HG03039 (cell line): ENCODE data around the gene DAAM2.

Source experiments
- ATAC-seq: cut with Tn5 transposase; IDR thresholded peaks from one replicate; pipeline ENCODE4 v1.9.1; 2021; ENCODE audit warnings: mild to moderate bottlenecking, moderate library complexity; ENCODE audit not compliant: unreplicated experiment

DAAM2 gene

GRCh38 chr6:39925191-39925930 is 133.2 kb downstream of the DAAM2 start:
- no peak for ATAC-seq

DNA sequence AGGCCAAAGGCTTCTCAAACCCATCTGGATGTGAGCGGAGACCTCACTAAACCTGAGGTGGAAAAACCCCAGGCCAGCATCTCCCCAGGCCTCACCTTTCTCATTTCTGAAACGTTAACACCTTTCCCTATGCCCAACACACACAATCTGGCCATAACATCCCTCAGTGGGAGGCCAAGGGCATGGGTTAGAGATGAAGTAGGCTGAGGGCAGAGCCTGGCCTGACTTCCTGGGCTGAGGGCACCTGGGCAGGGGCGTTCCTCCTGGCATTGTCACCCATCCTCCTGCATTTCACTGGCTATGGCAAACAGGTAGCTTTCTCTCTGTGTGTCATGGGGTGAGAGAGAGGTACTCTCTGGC is 133.7 kb downstream of the DAAM2 start:
- ATAC-seq = no peak

DNA sequence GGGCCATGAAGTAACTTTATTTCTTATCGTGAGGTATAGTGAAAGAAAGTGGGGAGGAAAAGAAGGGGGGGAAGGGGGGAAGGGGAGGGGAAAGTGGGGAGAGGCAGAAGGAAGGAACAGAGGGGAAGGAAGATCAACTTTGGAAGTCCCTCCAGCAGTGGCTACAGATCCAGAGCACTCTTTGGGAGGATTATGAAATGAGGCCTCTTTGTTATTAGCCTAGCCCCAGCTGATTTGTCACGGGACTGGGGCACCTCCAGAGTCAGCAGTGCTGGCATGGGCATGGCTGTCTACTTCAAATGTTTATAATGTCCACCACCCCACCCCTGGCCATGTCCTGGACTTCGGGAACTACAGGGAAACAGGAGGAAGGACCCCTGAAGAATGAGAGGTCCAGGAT is 134.5 kb downstream of the DAAM2 start:
- no peak for ATAC-seq

GRCh38 chr6:39927159-39927558 is 135.0 kb downstream of the DAAM2 start:
- ATAC-seq = no peak

- ATAC-seq = no peak
Measured at GRCh38 chr6:39929039-39929732, 137.0 kb downstream of the DAAM2 start.

- no peak for ATAC-seq
Measured at GRCh38 chr6:39929733-39930461, 137.7 kb downstream of the DAAM2 start.

- no peak for ATAC-seq
Measured at GRCh38 chr6:39930540-39930939, 138.4 kb downstream of the DAAM2 start.

DNA sequence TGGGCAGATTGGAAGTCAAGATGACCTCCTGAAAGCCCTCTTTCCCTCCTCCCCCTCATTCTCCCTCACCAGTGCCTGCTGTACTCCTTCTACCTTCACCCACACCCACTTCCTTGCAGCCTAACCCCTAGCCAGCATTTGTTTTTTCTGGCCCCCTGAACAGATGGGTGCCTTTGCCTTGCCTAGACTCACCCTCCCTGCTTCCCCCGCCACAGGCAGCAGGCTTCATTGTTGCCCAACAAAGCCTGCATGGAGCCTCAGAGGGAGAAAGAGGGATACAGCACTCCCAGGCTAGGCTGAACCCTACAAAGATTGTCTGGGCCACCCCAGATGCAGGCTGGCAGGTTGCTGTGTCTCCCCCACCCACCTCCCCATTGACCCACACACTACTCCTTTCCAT is 139.4 kb downstream of the DAAM2 start:
- no peak for ATAC-seq

- ATAC-seq = no peak
Measured at GRCh38 chr6:39932386-39932910, 140.3 kb downstream of the DAAM2 start.

DNA sequence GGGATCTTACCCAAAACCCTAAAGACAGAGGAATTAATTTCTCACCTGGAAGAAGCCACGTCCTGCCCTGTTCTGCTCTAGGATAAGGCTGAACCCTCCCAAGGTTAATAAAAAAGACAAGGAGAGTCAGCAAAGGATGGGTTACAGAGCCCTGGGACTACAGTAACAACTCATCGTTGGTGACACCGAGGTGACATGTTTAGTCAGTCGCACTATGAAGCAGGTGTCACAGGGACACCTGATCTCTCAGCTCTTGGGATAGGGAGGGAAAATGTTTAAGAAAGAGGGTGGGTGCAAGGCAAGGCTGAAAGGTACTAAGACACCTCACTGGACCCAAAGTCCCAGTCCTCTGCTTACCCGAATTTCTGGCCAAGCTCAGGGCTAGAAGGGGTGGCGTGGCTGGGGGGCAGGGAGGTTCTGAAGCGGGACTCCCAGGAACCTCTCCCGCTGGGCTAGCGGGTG is 141.5 kb downstream of the DAAM2 start:
- no peak for ATAC-seq

- no peak for ATAC-seq
Measured at GRCh38 chr6:39934131-39934757, 142.1 kb downstream of the DAAM2 start, which contains the start of gene MOCS1. Gene MOCS1, minus strand, starts transcription at chr6:39934462. Its CDS starts 45 bp downstream, at chr6:39934417.

DNA sequence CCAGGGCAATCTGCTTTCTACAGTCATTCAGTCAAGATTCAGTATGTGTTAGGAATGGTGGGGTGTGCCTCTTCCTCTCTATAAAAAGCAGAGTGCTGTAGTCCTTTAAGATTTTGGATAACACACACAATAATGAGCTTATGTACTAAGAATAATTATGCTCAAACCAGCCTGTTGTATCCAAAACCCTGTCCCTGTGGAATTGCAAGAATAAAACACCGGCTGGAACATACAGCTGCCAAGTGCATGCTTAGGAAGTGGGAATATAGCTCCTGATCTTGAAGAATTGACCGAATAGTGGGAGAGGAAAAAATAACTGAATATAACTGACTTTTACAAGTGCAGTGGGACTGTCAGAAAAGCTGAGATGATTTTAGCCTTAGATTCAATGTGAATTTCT is 143.1 kb downstream of the DAAM2 start:
- no peak for ATAC-seq

DNA sequence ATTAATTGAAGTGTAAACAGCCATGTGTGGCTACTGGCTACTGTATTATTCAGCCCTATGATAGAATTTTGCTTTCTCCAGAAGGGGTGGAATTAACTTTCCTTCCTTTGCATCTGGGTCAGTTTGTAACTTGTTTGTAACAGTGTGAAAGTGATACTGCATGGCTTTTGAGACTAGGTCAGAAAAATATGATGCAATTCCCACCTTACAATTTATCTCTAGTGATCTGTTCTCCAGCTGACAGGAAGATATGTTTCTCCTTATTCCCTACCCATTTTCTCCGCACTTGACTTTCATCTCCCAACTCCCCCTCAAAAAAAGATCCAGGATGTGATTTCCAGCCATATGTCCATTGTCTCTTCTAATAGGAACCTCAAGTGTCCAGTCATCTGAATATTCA is 144.7 kb downstream of the DAAM2 start:
- no peak for ATAC-seq

DNA sequence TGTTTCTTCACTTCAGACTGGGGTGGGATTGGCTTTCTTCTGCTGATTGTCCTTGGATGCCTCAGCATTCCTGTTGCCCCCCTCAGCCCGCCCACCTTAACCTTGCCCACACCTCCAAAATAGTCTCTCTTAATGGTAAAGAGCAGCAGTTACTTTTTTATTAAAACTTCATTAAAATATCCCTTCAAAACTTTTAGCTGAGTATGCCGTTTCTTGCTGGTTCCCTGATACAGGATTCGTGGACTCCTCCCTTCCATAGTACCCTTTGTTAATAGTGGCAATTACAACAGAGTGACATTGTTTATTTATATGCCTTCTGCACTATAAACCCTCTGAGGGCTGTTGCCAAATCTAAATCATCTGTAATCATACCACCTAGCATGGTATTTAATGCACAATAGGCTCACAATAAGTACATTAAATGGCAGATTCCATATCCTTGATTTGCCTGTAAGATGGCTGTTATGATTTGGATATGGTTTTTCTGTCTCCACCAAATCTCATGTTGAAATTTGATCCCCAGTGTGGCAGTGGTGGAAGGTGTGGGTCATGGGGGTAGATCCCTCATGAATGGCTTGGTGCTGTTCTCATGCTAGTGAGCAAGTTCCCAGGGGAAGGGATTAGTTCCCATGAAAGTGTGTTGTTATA is 145.6 kb downstream of the DAAM2 start:
- ATAC-seq = no peak

DNA sequence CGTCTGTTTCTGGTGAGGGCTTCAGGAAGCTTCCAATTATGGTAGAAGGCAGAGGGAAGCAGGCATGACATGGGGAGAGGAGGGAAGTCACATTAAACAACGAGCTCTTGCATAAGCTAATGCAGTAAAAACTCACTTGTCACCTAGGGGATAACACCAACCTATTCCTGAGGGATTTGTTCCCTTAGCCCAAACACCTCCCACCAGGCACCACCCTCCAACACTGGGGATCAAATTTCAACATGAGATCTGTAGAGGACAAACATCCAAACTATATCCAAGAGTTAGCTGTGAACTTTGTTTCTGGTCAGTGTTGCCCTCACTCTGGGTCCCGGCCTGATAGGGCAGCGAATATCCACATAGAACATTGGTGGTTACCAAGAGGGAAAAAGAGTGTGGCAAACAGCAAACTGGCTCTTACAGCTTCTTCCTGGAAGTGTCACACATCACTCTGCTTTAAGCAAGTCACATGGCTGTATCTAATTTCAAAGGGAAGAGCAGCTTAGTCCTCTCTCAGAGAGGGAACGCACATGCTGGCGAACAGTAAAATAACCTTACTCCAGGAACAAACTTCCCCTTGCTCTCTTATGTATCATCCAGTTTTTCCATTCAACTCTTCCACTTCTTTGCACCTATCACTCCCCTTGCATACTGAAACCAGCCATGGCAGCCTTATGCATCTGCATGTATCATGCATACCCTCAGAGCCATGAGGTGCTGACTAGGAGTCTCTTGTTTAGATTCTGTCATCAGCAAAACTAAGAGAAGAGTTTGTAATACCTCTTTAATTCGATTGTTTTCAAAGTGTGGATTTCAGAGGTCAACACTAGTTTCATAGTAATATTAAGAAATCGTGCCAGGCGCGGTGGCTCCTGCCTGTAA is 146.8 kb downstream of the DAAM2 start:
- no peak for ATAC-seq

- no peak for ATAC-seq
Measured at GRCh38 chr6:39941138-39941537, 149.0 kb downstream of the DAAM2 start.

DNA sequence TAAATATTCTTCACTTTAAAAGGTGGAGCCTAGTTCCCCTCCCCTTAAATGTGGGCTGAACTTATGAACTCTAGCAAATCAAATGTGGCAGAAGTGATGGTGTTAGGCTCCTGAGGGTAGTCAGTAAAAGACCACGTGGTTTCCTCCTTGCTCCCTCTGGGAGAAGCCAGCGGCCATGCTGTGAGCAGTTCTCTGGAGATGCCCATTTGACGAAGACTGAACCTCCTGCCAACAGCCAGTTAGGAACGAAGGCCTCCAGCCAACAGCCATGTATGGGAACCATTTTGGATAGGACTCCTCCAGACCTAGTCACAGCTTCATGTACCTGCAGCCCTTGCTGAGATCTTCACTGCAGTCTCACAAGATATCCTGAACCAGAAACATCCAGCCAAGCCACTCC is 149.6 kb downstream of the DAAM2 start:
- no peak for ATAC-seq

DNA sequence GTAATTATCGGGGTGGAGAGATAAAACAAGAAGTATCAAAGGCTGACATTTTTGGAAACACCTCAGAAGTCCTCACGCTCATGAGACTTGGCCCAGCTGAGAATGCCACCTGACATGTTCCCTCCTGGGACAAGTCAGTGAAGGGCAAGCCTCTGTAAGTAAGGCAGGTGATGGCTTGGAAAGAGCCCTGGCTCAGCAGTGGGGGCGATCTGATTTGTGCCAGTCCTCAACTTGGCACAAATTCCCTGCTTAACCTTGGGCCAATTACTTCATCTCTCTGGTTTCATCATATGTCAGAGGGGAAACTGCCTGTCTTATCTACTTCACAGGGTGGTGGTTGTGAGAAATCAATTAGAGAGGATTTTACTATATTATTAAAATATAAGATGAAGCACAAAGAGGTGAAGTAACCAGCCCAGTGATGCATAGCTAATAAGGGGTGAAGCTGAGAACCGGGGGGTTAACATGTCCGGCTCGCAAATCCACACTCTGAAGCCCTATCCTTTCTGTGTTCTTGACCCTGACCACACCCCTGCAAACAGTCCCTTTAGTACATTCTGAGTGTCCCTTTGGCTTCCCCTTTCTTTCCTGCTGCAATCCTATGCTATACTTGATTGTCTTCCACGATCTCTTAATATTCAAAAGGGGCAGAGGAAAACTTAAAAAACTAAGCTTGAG is 150.9 kb downstream of the DAAM2 start:
- ATAC-seq = no peak

GRCh38 chr6:39945626-39946025 is 153.4 kb downstream of the DAAM2 start:
- ATAC-seq = no peak
